Heart right ventricle (tissue), 16 donors: Measurements from ENCODE around the gene NT5C1B. TPM values are rescaled to one million over a fixed set of nuclear protein-coding genes. Genes with fewer than 3 reads are reported as not detected.
A peak's percentile ranks its signal among the peaks of the same experiment; 100 is the strongest.

ENCODE experiments used
- ATAC-seq, 8 donors: fragments of 200-7000 bp; cut with Tn5 transposase; one replicate each; pipeline ENCODE4 v1.9.1; 2020; ENCODE audit warnings: mild to moderate bottlenecking in 8 of 8, moderate library complexity in 8 of 8, moderate number of reproducible peaks in 1 of 8
- DNase-seq, 2 donors: peaks; one replicate each; pipeline ENCODE4 v3.0.0-alpha.2; 2020
- H3K27ac ChIP-seq, 10 donors: fragments of 200-600 bp; sonication (generic) in 2 of 10; one replicate each; pipeline versions ENCODE4 v1.5.0 to v1.8.0; 2020 to 2022; ENCODE audit warnings: mild to moderate bottlenecking in 3 of 10
- H3K27me3 ChIP-seq, 7 donors: fragments of 200-600 bp; one replicate each; pipeline ENCODE4 v1.8.0; 2021 to 2022; ENCODE audit warnings: mild to moderate bottlenecking in 2 of 7
- H3K36me3 ChIP-seq, 9 donors: fragments of 200-600 bp; sonication (generic) in 1 of 9; one replicate each; pipeline versions ENCODE4 v1.5.0 to v1.8.0; 2020 to 2022; ENCODE audit warnings: mild to moderate bottlenecking in 2 of 9
- H3K4me1 ChIP-seq, 9 donors: fragments of 200-600 bp; sonication (generic) in 1 of 9; one replicate each; pipeline versions ENCODE4 v1.5.0 to v1.8.0; 2020 to 2022; ENCODE audit warnings: mild to moderate bottlenecking in 4 of 9
- H3K4me3 ChIP-seq, 10 donors: fragments of 200-600 bp; sonication (generic) in 2 of 10; one replicate each; pipeline versions ENCODE4 v1.5.0 to v1.8.0; 2020 to 2022; ENCODE audit warnings: mild to moderate bottlenecking in 7 of 10, moderate library complexity in 2 of 10
- H3K9me3 ChIP-seq, 11 donors: fragments of 200-600 bp in 10 of 11; sonication (generic) in 2 of 11; one replicate each; pipeline versions ENCODE4 v1.5.0 to v1.8.0; 2013 to 2022; ENCODE audit warnings: mild to moderate bottlenecking in 2 of 11, control low read depth in 1 of 11, moderate library complexity in 1 of 11
- CTCF ChIP-seq, 9 donors: fragments of 200-600 bp; sonication (generic) in 2 of 9; IDR thresholded peaks; one replicate each; pipeline versions ENCODE4 v1.5.0 to v1.8.0; 2021 to 2022; ENCODE audit warnings: antibody characterized with exemption in 9 of 9, mild to moderate bottlenecking in 5 of 9, moderate library complexity in 1 of 9
- WGBS, 2 donors: extraction: QIAGEN DNeasy Blood & Tissue Kit; methylation state at CpG; one replicate each; pipeline ENCODE4 v1.1.7; 2013; ENCODE audit warnings: inconsistent platforms in 1 of 2; 5-methylcytosine and 5-hydroxymethylcytosine counted together
- intact Hi-C, 10 donors: fragments of 100-400 bp; cut with DNase I; formaldehyde crosslinking; loops; one replicate each; pipeline versions ENCODE4 v1.11.1 to v1.14.2; 2022
- polyA plus RNA-seq, 2 donors: library from polyadenylated mRNA; stranded (reverse); fragments of 200-250 nt; gene quantifications; one replicate each; pipeline ENCODE4 v1.2.3, GENCODE V29; 2013
- total RNA-seq, 10 donors: library from RNA; stranded (reverse); fragmentation: NEBNext Ultra II Directional in 3 of 10; extraction: Animal tissue kit (Norgen Biotek cat#: 25700) in 3 of 10; gene quantifications; one replicate each; pipeline versions ENCODE4 v1.2.1 to v1.2.4, GENCODE V29; 2021 to 2023
- donor health status: Arrhythmogenic right ventricular cardiomyopathy.
- donor health status: ischemic (EF 13 %, LVEDD 7.1; RV severe dilation, severe dysfunction).
- donor health status: healthy with polysubstance abuse.
- donor health status: DM: no; HTN: yes; CAD: no.
- donor health status: DM: no; HTN: no; CAD: no.
- donor health status: ischemic (EF 25% LVEDD 6.9; RV normal size, moderate dysfunction).
- donor health status: ischemic (EF 25% LVEDD 5.7; RV mildly dilated, moderate dysfunction).
- donor health status: healthy.
- donor health status: DM: yes; HTN: yes; CAD: no.
- donor health status: Ischemic cardiomyopathy.
- donor health status: ischemic (EF 35%, LVEDD 5.7; RV mildly dilated, moderate dysfunction).
- donor health status: nonischemic (EF 11% LVEDD 7.7; RV severe dilation, severe dysfunction).
- donor health status: DM: yes; HTN: yes; CAD: no.
- donor health status: PGD.
- donor health status: ischemic (EF 29% LVEDD 5.4; RV normal size, mild dysfunction).
- donor health status: nonischemic (EF 23%, LVEDD 6.1; RV moderate dilation, normal function).

NT5C1B gene
- total and polyA plus RNA-seq, 12 donors, result not detected

GRCh38 chr2:18602298-18602697 lies 12.9 kb upstream of the NT5C1B start:
- Histone ChIP-seq H3K36me3 (no peaks in the 10 kb centered on the region), H3K4me3 (no peak overlapping the region), H3K27me3 (no peaks in the 10 kb centered on the region), H3K4me1 (peaks cover 0 to 31% (median 14%) of the 10 kb centered on the region in 9 donors), H3K9me3 (no peaks in the 10 kb centered on the region), H3K27ac (no peak overlapping the region)
- DNase-seq, result no peak
- ATAC-seq, result no peak
- no peak for TF ChIP-seq CTCF (IDR thresholded peaks at IDR 0.05)
- intact Hi-C loops, result no loop called here
- WGBS, 2 donors, result 81 to 89% methylated on average over 2 of the region's 2 CpGs

- no peaks in the 10 kb centered on the region for H3K36me3 ChIP-seq
- no peak overlapping the region for H3K4me3 ChIP-seq
- intact Hi-C loops, result no loop called here
- no peak for ATAC-seq
- TF ChIP-seq CTCF (IDR thresholded peaks at IDR 0.05), result no peak
- DNase-seq, result no peak
- H3K27ac ChIP-seq, result peak overlapping the region in 3 of 10 donors; percentile 11 to 71 (median 15)
- H3K27me3 ChIP-seq, result no peaks in the 10 kb centered on the region
- 44 to 63% methylated on average over 2 of the region's 2 CpGs for WGBS, 2 donors
- peaks cover 0 to 36% (median 21%) of the 10 kb centered on the region in 9 donors for H3K4me1 ChIP-seq
- no peaks in the 10 kb centered on the region for H3K9me3 ChIP-seq
Measured at GRCh38 chr2:18600255-18600613, 10.9 kb upstream of the NT5C1B start.

- no peaks in the 10 kb centered on the region for H3K27me3 ChIP-seq
- no peak for TF ChIP-seq CTCF (IDR thresholded peaks at IDR 0.05)
- no peak overlapping the region for H3K4me3 ChIP-seq
- H3K36me3 ChIP-seq, result no peaks in the 10 kb centered on the region
- peaks cover 0 to 36% (median 20%) of the 10 kb centered on the region in 9 donors for H3K4me1 ChIP-seq
- H3K9me3 ChIP-seq, result no peaks in the 10 kb centered on the region
- peak in 6 of 8 donors; percentile 23 to 64 (median 28) for ATAC-seq
- DNase-seq, result no peak
- 35 to 47% methylated on average over 2 of the region's 2 CpGs for WGBS, 2 donors
- intact Hi-C loops, result loop anchor here in 1 of 10 donors (10.0 kb wide), 1 partner anchor 75 kb away; no protein-coding TSS in a partner anchor
- H3K27ac ChIP-seq, result peak overlapping the region in 6 of 10 donors; percentile 15 to 71 (median 30)
Measured at GRCh38 chr2:18599509-18600254, 10.3 kb upstream of the NT5C1B start.

GRCh38 chr2:18598848-18599484 lies 9.6 kb upstream of the NT5C1B start:
- H3K4me1 ChIP-seq, result peaks cover 0 to 29% (median 17%) of the 10 kb centered on the region in 9 donors
- H3K27ac ChIP-seq, result peak overlapping the region in 5 of 10 donors; percentile 20 to 71 (median 35)
- no peak for DNase-seq
- no peak for TF ChIP-seq CTCF (IDR thresholded peaks at IDR 0.05)
- 44 to 60% methylated on average over 6 of the region's 6 CpGs for WGBS, 2 donors
- no peaks in the 10 kb centered on the region for H3K27me3 ChIP-seq
- intact Hi-C loops, result loop anchor here in 1 of 10 donors (10.0 kb wide), 1 partner anchor 74 kb away; no protein-coding TSS in a partner anchor
- H3K36me3 ChIP-seq, result no peaks in the 10 kb centered on the region
- ATAC-seq, result peak in 6 of 8 donors; percentile 28 to 65 (median 36)
- no peaks in the 10 kb centered on the region for H3K9me3 ChIP-seq
- no peak overlapping the region for H3K4me3 ChIP-seq
